Thyroid gland (tissue), 4 donors: ENCODE data around the gene IQSEC1. TPM values are rescaled to one million over a fixed set of nuclear protein-coding genes. Genes with fewer than 3 reads are reported as not detected.

Experiments
- DNase-seq, 2 donors: peaks; one replicate each; pipeline ENCODE4 v3.0.0-alpha.2; 2019
- H3K27ac ChIP-seq, 3 donors: fragments of 200-600 bp; sonication (generic); 1 replicate in 2 of 3; 2 replicates in 1 of 3; pipeline ENCODE4 v1.5.1; 2016 to 2019; ENCODE audit warnings: mild to moderate bottlenecking in 1 of 3, moderate library complexity in 1 of 3
- H3K27me3 ChIP-seq: fragments of 200-600 bp; sonication (generic); one replicate; pipeline ENCODE4 v1.5.1; 2019
- H3K36me3 ChIP-seq, 2 donors: fragments of 200-600 bp; sonication (generic); one replicate each; pipeline ENCODE4 v1.5.1; 2016 to 2019
- H3K4me1 ChIP-seq, 2 donors: fragments of 200-600 bp; sonication (generic); one replicate each; pipeline ENCODE4 v1.5.1; 2017 to 2019
- H3K4me3 ChIP-seq, 3 donors: fragments of 200-600 bp; sonication (generic); replicated peaks in 1 of 3; 1 replicate in 2 of 3; 2 replicates in 1 of 3; pipeline ENCODE4 v1.5.1; 2016; ENCODE audit warnings: mild to moderate bottlenecking in 1 of 3
- H3K9me3 ChIP-seq: fragments of 200-600 bp; sonication (generic); one replicate; pipeline ENCODE4 v1.5.1; 2017
- POLR2A ChIP-seq, 2 donors: fragments of 450-650 bp; IDR thresholded peaks; one replicate each; pipeline ENCODE4 v1.6.1; 2017; ENCODE audit warnings: antibody characterized with exemption in 2 of 2, mild to moderate bottlenecking in 2 of 2, moderate library complexity in 1 of 2
- WGBS, 2 donors: methylation state at CpG; one replicate each; pipeline ENCODE4 v1.1.5; 2017; 5-methylcytosine and 5-hydroxymethylcytosine counted together
- intact Hi-C: fragments of 100-400 bp; cut with DNase I; formaldehyde crosslinking; loops from one replicate; pipeline ENCODE4 v1.15.1; 2023
- total RNA-seq, 4 donors: library from RNA; depleted of rRNA; stranded (reverse); fragments of >200 nt; gene quantifications; one replicate each; pipeline ENCODE4 v1.2.3, GENCODE V29; 2016
- TF ChIP-seq, protein P1 (sequence below), 6 experiments: fragments of 200-600 bp in 3 of 6; fragments of 450-650 bp in 3 of 6; sonication (generic) in 3 of 6; IDR thresholded peaks; one replicate each; pipeline ENCODE4 v1.5.1; 2016 to 2019; ENCODE audit warnings: antibody characterized with exemption in 6 of 6, mild to moderate bottlenecking in 2 of 6, inconsistent platforms in 1 of 6, moderate library complexity in 1 of 6

The IQSEC1 gene
- total RNA-seq, 4 donors from 2014 or later, result 37.1 to 48.3 (median 38.9) TPM

DNA sequence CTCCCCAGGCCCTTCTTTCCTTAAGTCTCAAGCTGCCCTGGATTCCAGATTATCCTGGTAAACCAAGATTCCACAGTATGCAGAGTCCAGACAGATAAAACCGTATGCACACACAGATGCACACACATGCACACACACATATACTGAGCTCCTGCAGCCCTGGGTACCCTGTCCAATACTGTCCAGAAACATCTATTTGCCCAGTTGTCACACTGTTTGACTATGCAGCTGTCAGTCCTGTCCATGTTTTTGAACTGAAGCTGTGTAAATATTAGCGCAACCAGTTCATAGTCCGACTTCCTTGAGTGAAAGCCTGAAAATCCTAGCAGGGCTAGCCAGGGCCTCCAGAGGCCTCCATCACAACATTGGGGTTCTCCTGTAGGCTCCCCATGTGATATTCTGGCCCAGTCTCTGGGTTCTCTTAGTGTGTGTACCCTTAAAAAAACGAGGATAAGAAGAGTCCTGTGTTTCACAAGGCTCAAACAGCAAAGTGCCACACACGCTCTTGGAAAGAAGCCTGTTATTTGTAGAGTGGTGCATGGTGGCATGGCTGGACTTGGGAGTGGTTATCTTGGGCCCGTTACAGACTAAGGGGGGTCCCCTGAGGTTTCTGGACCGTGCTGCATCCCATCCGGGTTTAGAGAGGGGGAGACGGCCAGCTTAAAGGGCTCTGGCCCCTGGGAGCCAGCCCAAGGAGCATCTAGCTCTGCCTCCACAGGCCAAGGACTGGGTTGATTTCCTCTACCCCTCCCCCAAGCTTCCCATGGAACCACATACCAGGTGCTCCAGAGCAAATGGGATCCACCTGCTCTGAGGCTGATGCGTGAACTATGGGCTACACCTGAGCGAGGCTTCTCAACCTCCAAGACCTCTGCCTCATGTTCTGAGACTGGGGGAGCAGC, 108.3 kb downstream of the IQSEC1 start:
- Histone ChIP-seq H3K4me1 (peaks cover 30 to 54% of the 10 kb centered on the region in 2 donors), H3K27me3 (no peaks in the 10 kb centered on the region), H3K9me3 (no peaks in the 10 kb centered on the region), H3K27ac (peak overlapping the region in 2 of 3 donors; percentile 36 to 56), H3K36me3 (no peaks in the 10 kb centered on the region), H3K4me3 (no peak overlapping the region)
- intact Hi-C loops, result no loop called here
- no peak for DNase-seq
- WGBS, 2 donors, result 62 to 70% methylated on average over 7 to 11 of the region's 11 CpGs
- TF ChIP-seq, protein P1, sequence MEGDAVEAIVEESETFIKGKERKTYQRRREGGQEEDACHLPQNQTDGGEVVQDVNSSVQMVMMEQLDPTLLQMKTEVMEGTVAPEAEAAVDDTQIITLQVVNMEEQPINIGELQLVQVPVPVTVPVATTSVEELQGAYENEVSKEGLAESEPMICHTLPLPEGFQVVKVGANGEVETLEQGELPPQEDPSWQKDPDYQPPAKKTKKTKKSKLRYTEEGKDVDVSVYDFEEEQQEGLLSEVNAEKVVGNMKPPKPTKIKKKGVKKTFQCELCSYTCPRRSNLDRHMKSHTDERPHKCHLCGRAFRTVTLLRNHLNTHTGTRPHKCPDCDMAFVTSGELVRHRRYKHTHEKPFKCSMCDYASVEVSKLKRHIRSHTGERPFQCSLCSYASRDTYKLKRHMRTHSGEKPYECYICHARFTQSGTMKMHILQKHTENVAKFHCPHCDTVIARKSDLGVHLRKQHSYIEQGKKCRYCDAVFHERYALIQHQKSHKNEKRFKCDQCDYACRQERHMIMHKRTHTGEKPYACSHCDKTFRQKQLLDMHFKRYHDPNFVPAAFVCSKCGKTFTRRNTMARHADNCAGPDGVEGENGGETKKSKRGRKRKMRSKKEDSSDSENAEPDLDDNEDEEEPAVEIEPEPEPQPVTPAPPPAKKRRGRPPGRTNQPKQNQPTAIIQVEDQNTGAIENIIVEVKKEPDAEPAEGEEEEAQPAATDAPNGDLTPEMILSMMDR (IDR thresholded peaks at IDR 0.05), result no peak
- TF ChIP-seq POLR2A (IDR thresholded peaks at IDR 0.05), result no peak

DNA sequence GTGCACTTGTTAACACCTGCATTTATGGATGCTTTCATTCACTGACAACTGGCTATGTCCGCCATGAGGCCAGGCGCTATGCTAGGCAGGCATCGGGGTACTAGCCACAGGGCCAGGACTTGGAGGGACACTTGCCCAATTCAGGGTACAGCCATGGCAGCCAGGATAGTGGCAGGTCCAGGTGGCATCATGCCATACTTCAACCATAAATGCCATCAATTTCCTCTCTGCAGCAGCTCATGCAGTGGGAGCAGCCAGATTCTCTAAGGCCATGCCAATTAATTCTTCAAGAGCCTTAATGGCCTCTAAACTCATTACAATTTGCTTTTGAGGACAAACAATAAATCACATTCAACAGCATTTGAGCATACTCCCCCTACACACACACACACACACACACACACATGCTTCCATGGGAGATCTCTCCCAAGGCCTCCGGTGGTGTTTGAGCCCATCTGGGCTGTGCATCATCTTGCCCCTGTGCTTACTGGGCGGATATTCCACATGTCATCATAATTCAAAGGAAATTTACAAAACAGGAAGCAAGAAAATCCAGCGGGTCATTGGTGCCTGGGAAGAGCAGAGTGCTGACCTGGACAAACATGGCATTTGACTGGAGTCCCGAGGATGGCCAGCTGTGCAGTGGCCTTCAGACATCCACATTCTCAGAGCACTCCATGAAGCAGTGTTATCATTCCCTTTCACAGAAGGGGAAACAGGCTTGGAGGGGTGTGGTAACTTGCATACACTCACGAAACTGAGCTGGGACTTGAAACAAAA, 109.1 kb downstream of the IQSEC1 start:
- Histone ChIP-seq H3K27ac (peak overlapping the region in 2 of 3 donors; percentile 36 to 56), H3K4me1 (peaks cover 30 to 62% of the 10 kb centered on the region in 2 donors), H3K36me3 (no peaks in the 10 kb centered on the region), H3K4me3 (no peak overlapping the region), H3K27me3 (no peaks in the 10 kb centered on the region), H3K9me3 (no peaks in the 10 kb centered on the region)
- no peak for TF ChIP-seq POLR2A (IDR thresholded peaks at IDR 0.05)
- TF ChIP-seq, protein P1 (IDR thresholded peaks at IDR 0.05), result no peak
- 70 to 73% methylated on average over 8 of the region's 8 CpGs for WGBS, 2 donors
- no peak for DNase-seq
- intact Hi-C loops, result no loop called here

DNA sequence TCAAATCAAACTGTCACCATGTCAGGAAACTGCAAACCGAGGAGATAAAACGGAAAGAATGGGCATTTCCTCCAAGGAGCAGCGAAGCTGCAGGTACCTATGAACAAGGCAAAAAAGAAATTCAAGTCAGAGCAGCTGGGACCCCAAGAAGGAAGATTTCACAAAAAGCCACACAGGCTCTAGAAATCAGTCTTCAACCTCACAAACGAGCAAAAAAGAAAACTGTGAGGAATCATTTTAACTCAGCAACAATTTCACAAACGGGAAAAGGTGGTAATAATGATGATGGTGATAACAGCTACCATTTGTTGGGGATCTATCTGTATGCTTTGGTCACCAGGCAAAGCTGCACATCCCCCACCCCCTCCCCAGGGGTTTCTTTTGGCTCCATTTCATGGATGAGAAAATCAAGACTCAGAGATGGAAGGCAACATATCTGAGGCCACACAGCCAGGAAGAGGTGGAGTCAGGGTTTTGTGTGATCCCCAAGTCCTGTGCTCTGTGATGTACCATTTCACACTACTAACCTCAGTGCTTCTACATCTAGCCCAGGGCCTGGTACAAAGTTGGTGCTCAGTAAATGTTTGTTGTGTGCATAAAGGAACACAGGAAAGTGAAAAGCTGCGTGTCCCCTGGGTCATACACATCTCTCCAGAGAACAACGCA, 109.9 kb downstream of the IQSEC1 start:
- intact Hi-C loops, result no loop called here
- TF ChIP-seq, protein P1 (IDR thresholded peaks at IDR 0.05), result no peak
- TF ChIP-seq POLR2A (IDR thresholded peaks at IDR 0.05), result no peak
- H3K27me3 ChIP-seq, result no peaks in the 10 kb centered on the region
- WGBS, 2 donors, result 75 to 83% methylated on average over 7 of the region's 7 CpGs
- H3K4me1 ChIP-seq, result peaks cover 30 to 69% of the 10 kb centered on the region in 2 donors
- no peaks in the 10 kb centered on the region for H3K36me3 ChIP-seq
- DNase-seq, result no peak
- no peaks in the 10 kb centered on the region for H3K9me3 ChIP-seq
- H3K27ac ChIP-seq, result no peak overlapping the region
- H3K4me3 ChIP-seq, result no peak overlapping the region

DNA sequence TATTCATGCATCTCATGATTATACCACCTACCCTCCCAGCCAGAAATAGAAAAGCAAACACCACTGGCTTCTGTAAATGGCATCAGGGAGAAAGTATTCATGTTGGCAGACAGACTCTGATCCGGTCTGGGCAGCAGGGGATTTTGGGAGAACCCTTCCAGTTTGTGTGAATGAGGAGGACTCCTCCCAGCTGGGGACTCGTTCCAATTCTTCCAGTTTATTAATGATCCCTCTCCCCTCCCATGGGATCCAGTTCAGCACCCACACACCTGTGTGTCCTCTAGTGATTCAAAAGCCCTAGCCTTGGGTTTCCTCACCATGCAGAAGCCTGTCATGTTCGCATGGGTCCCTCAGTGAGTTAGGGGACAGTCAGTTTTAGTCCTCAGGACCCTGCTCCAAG, 110.9 kb downstream of the IQSEC1 start:
- H3K4me1 ChIP-seq, result peaks cover 26 to 66% of the 10 kb centered on the region in 2 donors
- no peak overlapping the region for H3K4me3 ChIP-seq
- no peaks in the 10 kb centered on the region for H3K27me3 ChIP-seq
- no peak for DNase-seq
- no peaks in the 10 kb centered on the region for H3K36me3 ChIP-seq
- H3K9me3 ChIP-seq, result no peaks in the 10 kb centered on the region
- TF ChIP-seq, protein P1 (IDR thresholded peaks at IDR 0.05), result no peak
- no peak for TF ChIP-seq POLR2A (IDR thresholded peaks at IDR 0.05)
- intact Hi-C loops, result no loop called here
- H3K27ac ChIP-seq, result no peak overlapping the region
- 75 to 87% methylated on average over 3 of the region's 3 CpGs for WGBS, 2 donors
